K562 treated with DMSO at 1 percent for 48 hours (cell line): ENCODE data around the gene HSPA4L. TPM values are rescaled to one million over a fixed set of nuclear protein-coding genes. Genes with fewer than 3 reads are reported as not detected.

Source experiments
- total RNA-seq: library from RNA; unstranded; fragments of 300-600 nt; gene quantifications from 2 replicates; pipeline ENCODE4 v1.2.3, GENCODE V29; 2022; ENCODE audit warnings: low replicate concordance; ENCODE audit errors: extremely low read depth

Gene HSPA4L
- not detected in 2 replicates for total RNA-seq

GRCh38 chr4:127782275-127783025, at the start of gene HSPA4L:
Gene HSPA4L (plus strand): TSS chr4:127782322. CDS start chr4:127782551, 229 bp downstream.

GRCh38 chr4:127880763-127881562, 98.8 kb downstream of the HSPA4L start, which contains the start of gene PLK4:
Gene PLK4 (plus strand): TSS chr4:127880893. CDS start chr4:127881135, 242 bp downstream.

Other genes starting within 250 kb of the HSPA4L start
- not detected in 2 replicates for gene INTU, start 149.4 kb upstream of the HSPA4L start, total RNA-seq
- gene SLC25A31, start 51.9 kb upstream of the HSPA4L start, total RNA-seq = not detected in 2 replicates
- gene PLK4, start 98.6 kb downstream of the HSPA4L start, total RNA-seq = not detected in 2 replicates
- not detected in 2 replicates for gene MFSD8, start 182.9 kb downstream of the HSPA4L start, total RNA-seq
- not detected in 2 replicates for gene ABHD18, start 183.1 kb downstream of the HSPA4L start, total RNA-seq